ENCODE results near the gene DSCAML1. TPM values are rescaled to one million over a fixed set of nuclear protein-coding genes. Genes with fewer than 3 reads are reported as not detected.

The DSCAML1 gene
- total RNA-seq, 1 donor from 2014 or later: 0.89 TPM

- DNase-seq: no peak
These were observed 371.2 kb downstream of the DSCAML1 start for GRCh38 chr11:117425679-117426296.

- DNase-seq: no peak
These were observed 372.2 kb downstream of the DSCAML1 start for GRCh38 chr11:117424781-117425180.

- DNase-seq: no peak
These were observed 373.9 kb downstream of the DSCAML1 start for GRCh38 chr11:117423046-117423575.

GRCh38 chr11:117421476-117421875 is 375.5 kb downstream of the DSCAML1 start:
- DNase-seq: no peak

- no peak for DNase-seq
These were observed 376.0 kb downstream of the DSCAML1 start for GRCh38 chr11:117421041-117421440.

DNA sequence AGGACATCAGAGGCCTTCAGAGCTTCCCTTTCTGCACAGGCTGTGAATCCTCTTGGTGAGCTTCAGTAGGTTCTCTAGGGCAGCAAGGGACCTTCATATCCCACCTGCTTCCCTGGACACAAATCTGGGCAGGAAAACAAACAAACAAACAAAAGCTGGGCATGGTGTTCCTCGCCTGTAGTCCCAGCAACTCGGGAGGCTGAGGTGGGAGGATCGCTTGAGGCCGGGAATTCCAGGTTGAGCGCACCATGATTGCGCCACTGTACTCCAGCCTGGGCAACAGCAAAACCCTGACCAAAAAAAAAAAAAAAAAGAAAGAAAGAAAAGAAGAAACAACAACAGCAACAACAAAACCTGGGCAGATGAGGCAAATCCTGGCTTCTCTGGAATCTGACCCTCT is 376.4 kb downstream of the DSCAML1 start:
- DNase-seq: no peak

- DNase-seq: no peak
These were observed 376.9 kb downstream of the DSCAML1 start for GRCh38 chr11:117420143-117420485.

GRCh38 chr11:117419482-117420142 is 377.4 kb downstream of the DSCAML1 start:
- DNase-seq: no peak

GRCh38 chr11:117418737-117419481 is 378.1 kb downstream of the DSCAML1 start:
- DNase-seq: no peak

- no peak for DNase-seq
These were observed 379.2 kb downstream of the DSCAML1 start for GRCh38 chr11:117417856-117418255.

- no peak for DNase-seq
These were observed 379.7 kb downstream of the DSCAML1 start for GRCh38 chr11:117417342-117417741.

DNA sequence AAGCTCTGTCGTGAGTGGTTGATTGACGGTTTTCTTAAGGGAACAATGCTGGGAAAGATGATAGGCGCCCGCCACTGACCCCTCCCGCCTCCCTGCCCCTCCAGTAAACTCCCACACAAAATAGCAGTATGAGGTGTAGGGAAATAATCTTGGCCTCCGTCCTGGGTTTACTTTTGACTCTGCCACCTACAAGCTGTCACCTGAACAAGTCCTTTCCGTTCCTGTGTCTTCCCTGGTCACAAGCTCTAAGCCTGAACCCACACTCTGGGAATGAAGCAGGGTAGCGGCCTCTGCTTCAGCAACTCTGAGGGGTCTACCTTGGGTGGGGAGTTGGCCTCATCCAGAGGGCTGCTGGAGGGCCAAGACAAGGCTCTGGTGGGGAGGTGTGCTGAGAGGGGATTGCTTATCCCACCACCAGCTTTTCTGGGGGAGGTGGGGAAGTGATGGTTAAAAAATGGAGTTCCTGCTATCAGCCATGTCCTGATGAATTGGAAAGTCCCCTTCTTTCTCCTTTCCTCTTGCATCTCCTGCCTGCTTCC is 381.6 kb downstream of the DSCAML1 start:
- DNase-seq: no peak

DNA sequence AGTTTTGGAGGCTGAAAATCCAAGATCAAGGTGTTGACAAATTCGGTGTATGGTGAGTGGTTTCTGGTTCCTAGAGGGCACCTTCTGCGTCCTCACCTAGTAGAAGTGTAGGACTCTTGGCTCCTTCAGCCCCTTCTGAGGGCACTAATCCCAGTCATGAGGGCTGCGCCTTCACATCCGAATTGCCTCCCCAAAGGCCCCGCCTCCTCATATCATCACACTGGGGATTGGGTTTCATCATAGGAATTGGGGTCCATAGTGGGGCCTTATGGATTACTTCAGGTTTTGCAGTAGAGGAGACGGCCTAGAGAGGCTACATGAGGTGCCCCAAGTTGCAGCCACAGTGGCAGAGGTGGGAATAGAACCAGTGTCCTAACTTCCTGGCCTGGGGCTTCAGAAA is 382.3 kb downstream of the DSCAML1 start:
- DNase-seq: no peak

GRCh38 chr11:117413616-117414015 is 383.4 kb downstream of the DSCAML1 start:
- no peak for DNase-seq

GRCh38 chr11:117412653-117413275 is 384.3 kb downstream of the DSCAML1 start:
- no peak for DNase-seq

- no peak for DNase-seq
These were observed 384.8 kb downstream of the DSCAML1 start for GRCh38 chr11:117412176-117412575.

DNA sequence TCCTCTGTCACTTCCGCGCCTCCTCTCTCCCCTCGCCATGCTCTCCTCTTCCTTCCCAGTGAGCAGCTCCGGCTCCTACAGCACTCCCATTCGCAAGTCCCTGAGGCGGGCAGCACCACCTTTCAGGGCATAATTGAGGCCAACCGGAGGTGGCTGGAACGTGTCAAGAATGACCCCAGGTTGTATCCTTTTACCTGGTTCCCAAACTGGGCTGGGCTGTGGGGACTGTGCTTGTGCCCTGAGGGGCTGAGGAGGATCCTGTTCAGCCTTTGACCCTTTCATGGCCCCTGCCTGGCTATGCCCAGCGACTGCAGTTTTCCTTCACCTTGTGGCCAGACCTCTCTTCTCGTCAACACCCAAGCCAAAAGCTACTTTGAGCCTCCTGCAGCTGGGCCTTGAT is 385.3 kb downstream of the DSCAML1 start:
- no peak for DNase-seq

DNA sequence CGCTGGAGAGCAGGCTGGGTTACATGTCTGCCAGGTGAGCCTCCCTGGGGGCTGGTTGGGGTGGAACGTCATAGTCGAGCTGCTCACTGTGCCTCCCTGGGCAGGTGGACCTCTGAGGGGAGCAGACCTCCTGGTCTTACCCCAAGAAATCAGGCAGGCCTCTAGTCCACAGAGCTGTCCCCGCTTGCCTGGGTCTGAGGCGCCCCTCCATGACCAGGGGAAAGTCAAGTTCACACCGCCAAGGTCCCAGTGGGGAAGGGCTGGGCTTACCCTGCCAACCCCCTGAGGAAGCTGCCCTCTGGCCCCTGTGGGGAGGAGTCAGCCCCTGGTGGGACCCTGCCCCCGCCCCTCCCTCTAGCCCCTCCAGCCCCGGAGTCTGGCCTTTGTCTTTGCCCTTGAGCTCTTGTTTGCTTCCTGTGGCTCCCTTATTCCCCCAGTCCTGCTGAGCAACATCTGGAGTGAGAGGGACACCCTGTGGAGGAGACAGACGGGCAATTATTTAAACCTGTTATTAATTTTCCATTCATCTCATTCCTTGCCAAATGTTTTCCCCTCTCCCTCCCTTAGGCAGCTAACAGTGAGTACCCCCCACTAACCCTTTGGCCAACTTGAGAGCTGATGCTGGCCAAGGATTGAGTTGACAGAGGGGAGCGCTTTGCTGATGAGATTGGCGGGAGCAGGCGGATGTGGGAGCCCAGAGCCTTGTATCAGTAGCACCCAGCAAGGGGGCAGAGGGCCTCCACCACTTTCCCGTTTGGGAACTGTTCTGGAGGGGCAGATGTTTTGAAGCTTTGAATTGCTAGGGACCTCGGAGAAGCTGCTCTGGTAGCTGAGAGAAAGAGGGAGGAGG is 385.9 kb downstream of the DSCAML1 start:
- DNase-seq: peak; percentile 21

DNA sequence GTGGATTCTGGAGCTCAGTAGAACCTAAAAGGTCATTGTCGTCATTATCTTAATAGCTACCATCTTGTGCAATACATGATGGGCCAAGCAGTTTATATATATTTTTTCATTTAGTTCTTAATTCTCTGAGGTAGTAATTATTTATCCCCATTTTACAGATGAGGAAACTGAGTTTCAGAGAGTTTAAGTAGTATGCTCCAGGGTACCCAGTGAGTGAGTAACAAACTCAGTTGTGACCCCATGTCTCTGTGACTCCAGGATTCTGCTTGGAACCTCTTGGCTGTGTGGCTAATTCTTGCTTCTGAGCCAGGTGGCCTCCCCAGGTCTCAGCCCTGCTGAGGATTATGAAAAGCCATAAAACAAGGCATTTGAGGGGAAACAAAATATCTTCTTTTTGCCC is 386.8 kb downstream of the DSCAML1 start:
- DNase-seq: no peak

DNA sequence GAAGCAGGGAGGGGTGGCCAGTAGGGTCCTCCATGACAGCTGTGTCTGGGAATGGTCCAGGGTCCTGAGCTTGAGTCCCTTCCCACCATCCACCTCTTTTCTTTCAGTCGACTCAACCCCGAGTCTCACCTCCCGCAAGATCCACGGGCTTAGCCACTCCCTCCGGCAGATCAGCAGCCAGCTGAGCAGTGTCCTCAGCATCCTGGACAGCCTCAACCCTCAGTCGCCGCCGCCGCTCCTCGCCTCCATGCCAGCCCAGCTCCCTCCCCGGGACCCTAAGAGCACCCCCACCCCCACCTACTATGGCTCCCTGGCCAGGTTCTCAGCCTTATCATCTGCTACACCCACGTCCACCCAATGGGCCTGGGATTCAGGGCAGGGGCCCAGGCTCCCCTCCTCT is 387.5 kb downstream of the DSCAML1 start:
- no peak for DNase-seq

DNA sequence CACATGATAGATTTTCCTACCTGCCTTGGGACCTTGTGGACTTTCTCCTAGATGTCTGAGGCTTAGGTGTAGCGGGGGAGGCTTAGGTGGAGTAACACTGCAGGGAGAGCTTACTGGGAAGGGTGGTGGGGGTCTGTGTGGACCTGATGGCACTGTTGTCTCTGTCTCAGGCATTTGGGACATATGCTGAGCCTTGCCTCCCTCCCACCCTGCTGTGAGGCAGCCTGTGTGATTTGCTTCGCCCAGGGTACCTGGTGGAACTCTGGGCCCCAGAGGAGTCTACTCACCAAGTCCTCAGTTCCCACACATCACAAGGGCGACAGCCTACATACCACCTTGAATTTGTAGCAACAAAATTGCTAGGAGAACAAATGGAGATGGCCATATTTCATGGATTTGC is 388.7 kb downstream of the DSCAML1 start:
- DNase-seq: no peak

DNA sequence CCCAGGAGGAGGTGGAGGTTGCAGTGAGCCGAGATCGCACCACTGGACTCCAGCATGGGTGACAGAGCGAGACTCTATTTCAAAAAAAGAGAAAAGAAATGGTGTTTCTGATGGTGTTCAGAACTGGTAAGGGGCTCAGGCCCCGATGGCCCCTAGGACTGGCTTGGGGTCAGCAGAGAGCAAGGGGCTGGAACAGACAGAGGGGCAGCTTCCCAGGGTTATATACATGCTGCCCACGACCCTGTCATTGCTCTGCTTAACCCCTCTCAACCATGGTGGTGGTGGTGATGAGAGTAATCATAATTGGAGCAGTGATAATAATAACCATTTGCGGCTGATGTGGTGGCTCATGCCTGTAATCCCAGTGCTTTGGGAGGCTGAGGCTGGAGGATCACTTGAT is 390.0 kb downstream of the DSCAML1 start:
- no peak for DNase-seq

Data from skin of body (tissue), 2 donors.